Panc1 (cell line): ENCODE data around the gene WDFY2. TPM values are rescaled to one million over a fixed set of nuclear protein-coding genes. Genes with fewer than 3 reads are reported as not detected.
A peak's percentile ranks its signal among the peaks of the same experiment; 100 is the strongest.

ENCODE experiments used
- ATAC-seq: fragments of 200-7000 bp; cut with Tn5 transposase; 2 replicates; pipeline ENCODE4 v1.9.1; 2020; ENCODE audit warnings: mild to moderate bottlenecking, moderate library complexity
- BruUV-seq: library from RNA; stranded (reverse); fragments of 400-500 nt; replicated peaks from 2 replicates; lab custom pipeline; 2021; lab: Mats Ljungman, UMichigan
- CTCF ChIA-PET: fragments of 300-600 bp; sonication (Branson Sonifier 250); formaldehyde crosslinking; loops from one replicate; lab custom pipeline; 2022; ENCODE audit warnings: antibody characterized with exemption; lab: Charles Lee
- POLR2A ChIA-PET: fragments of 300-600 bp; sonication (Branson Sonifier 250); formaldehyde crosslinking; loops from one replicate; lab custom pipeline; 2022; ENCODE audit warnings: antibody characterized with exemption; lab: Charles Lee
- DNase-seq: peaks from one replicate; pipeline ENCODE4 v3.0.0-alpha.2; 2010; ENCODE audit warnings: low read depth, low spot score
- H3K27ac ChIP-seq: 2 replicates; pipeline ENCODE4 v1.5.1; 2011; ENCODE audit warnings: mild to moderate bottlenecking, low read length, inconsistent platforms
- H3K27me3 ChIP-seq: fragments of 200-500 bp; sonication (Bioruptor generic); 2 replicates; pipeline ENCODE4 v1.6.0; 2014; ENCODE audit warnings: low read length, inconsistent platforms; ENCODE audit not compliant: control insufficient read depth, insufficient read depth
- H3K36me3 ChIP-seq: fragments of 200-500 bp; sonication (Bioruptor generic); 2 replicates; pipeline ENCODE4 v1.5.1; 2014; ENCODE audit warnings: inconsistent platforms, mild to moderate bottlenecking, low read length, moderate library complexity; ENCODE audit not compliant: control insufficient read depth, insufficient read depth
- H3K4me1 ChIP-seq: 2 replicates; pipeline ENCODE4 v1.5.1; 2011; ENCODE audit warnings: inconsistent platforms, mild to moderate bottlenecking, low read length, moderate library complexity; ENCODE audit not compliant: control insufficient read depth, insufficient read depth
- H3K4me3 ChIP-seq, 2 experiments: 2 replicates each; pipeline ENCODE4 v1.5.1; 2011 to 2012; ENCODE audit warnings: low read depth in 2 of 2, low read length in 2 of 2, mild to moderate bottlenecking in 2 of 2, inconsistent platforms in 1 of 2, moderate library complexity in 1 of 2
- H3K9me3 ChIP-seq: fragments of 200-500 bp; sonication (Bioruptor generic); 2 replicates; pipeline ENCODE4 v1.5.1; 2014; ENCODE audit warnings: low read depth, mild to moderate bottlenecking, inconsistent platforms, low read length, moderate library complexity; ENCODE audit not compliant: control insufficient read depth, insufficient read depth
- CTCF ChIP-seq: fragments of 450-650 bp; IDR thresholded peaks from 2 replicates; pipeline ENCODE4 v1.5.1; 2017; ENCODE audit warnings: mild to moderate bottlenecking
- POLR2AphosphoS5 ChIP-seq: IDR thresholded peaks from 2 replicates; pipeline ENCODE4 v1.6.1; 2012; ENCODE audit warnings: mild to moderate bottlenecking, low read depth, low read length, moderate library complexity
- SIN3A ChIP-seq: IDR thresholded peaks from 2 replicates; pipeline ENCODE4 v1.6.1; 2012; ENCODE audit warnings: low read depth, mild to moderate bottlenecking, low read length, moderate library complexity, borderline replicate concordance; ENCODE audit not compliant: insufficient read depth
- TCF7L2 ChIP-seq: IDR thresholded peaks from 2 replicates; pipeline ENCODE4 v1.6.1; 2011; ENCODE audit warnings: mild to moderate bottlenecking, low read depth, low read length, inconsistent platforms
- in situ Hi-C: cut with HindIII; loops from 2 replicates; pipeline ENCODE4 v1.10.0; 2016; ENCODE audit warnings: low sequenced_read_pairs, low pct_unique_long_range_greater_than_20kb
- intact Hi-C: fragments of 100-400 bp; cut with micrococcal nuclease; formaldehyde crosslinking; loops from one replicate; pipeline ENCODE4 v1.10.0; 2022; ENCODE audit not compliant: unreplicated experiment
- total RNA-seq: library from RNA; stranded (reverse); gene quantifications from one replicate; pipeline ENCODE4 v1.2.1, GENCODE V29; 2021; ENCODE audit not compliant: unreplicated experiment
- TF ChIP-seq, protein P1 (sequence below), 2 experiments: IDR thresholded peaks; 2 replicates each; pipeline ENCODE4 v1.6.1; 2011 to 2012; ENCODE audit warnings: low read depth in 2 of 2, control low read depth in 1 of 2, low read length in 1 of 2, mild to moderate bottlenecking in 1 of 2, moderate library complexity in 1 of 2; ENCODE audit not compliant: insufficient read depth in 1 of 2

The WDFY2 gene
- total RNA-seq, 1 experiment from 2014 or later: 7.8 TPM

DNA sequence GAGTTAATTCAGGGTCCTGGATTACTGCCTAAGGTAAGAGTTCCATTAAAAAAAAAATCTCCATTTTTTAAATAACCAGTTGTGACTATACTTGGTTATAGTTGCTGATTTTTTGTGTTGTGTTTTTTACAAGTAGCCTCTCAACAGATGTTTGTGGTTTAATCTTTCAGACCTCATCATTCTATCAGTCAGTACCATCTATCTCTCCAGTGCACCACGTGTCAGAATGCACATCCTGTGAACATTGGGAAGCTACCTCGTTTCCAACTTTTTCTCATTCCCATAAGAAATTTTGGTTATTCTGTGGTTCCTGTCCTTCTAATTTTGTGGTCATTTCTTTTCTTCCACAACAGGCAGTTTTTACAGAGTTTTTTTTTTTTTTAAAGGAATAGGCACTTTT lies 39.2 kb downstream of the WDFY2 start:
- no peak for ATAC-seq

GRCh38 chr13:51624207-51624606 lies 39.9 kb downstream of the WDFY2 start:
- no TSS peak for BruUV-seq
- POLR2A ChIA-PET: no interaction called here
- intact Hi-C loops: no loop called here
- H3K36me3 ChIP-seq: no peaks in the 10 kb centered on the region
- no peak for ATAC-seq
- no peak overlapping the region for H3K4me3 ChIP-seq
- peaks cover 4% of the 10 kb centered on the region; the same call in 1 of the 2 replicates for H3K4me1 ChIP-seq
- CTCF ChIA-PET: interaction anchor here (0.5 to 0.7 kb wide), 2 partner anchors 197 to 572 kb away, joined by 3 to 7 read pairs; no protein-coding TSS in a partner anchor
- DNase-seq: no peak
- 0 out of 2 replicates have a peak overlapping the region, but pooled peaks have one; percentile 6 for H3K27ac ChIP-seq
- TF ChIP-seq SIN3A (no peak), POLR2AphosphoS5 (no peak), TCF7L2 (no peak), CTCF (no peak)
- TF ChIP-seq, protein P1, sequence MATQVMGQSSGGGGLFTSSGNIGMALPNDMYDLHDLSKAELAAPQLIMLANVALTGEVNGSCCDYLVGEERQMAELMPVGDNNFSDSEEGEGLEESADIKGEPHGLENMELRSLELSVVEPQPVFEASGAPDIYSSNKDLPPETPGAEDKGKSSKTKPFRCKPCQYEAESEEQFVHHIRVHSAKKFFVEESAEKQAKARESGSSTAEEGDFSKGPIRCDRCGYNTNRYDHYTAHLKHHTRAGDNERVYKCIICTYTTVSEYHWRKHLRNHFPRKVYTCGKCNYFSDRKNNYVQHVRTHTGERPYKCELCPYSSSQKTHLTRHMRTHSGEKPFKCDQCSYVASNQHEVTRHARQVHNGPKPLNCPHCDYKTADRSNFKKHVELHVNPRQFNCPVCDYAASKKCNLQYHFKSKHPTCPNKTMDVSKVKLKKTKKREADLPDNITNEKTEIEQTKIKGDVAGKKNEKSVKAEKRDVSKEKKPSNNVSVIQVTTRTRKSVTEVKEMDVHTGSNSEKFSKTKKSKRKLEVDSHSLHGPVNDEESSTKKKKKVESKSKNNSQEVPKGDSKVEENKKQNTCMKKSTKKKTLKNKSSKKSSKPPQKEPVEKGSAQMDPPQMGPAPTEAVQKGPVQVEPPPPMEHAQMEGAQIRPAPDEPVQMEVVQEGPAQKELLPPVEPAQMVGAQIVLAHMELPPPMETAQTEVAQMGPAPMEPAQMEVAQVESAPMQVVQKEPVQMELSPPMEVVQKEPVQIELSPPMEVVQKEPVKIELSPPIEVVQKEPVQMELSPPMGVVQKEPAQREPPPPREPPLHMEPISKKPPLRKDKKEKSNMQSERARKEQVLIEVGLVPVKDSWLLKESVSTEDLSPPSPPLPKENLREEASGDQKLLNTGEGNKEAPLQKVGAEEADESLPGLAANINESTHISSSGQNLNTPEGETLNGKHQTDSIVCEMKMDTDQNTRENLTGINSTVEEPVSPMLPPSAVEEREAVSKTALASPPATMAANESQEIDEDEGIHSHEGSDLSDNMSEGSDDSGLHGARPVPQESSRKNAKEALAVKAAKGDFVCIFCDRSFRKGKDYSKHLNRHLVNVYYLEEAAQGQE (IDR thresholded peaks at IDR 0.05; ENCODE audit: insufficient read depth in 1 of 2, low read depth in 2 of 2, low read length in 1 of 2): no peak
- H3K9me3 ChIP-seq: no peaks in the 10 kb centered on the region
- in situ Hi-C loops: no loop called here
- no peaks in the 10 kb centered on the region for H3K27me3 ChIP-seq

More for the DNA sequence above, 39.2 kb downstream of the WDFY2 start:
- TF ChIP-seq TCF7L2 (no peak), POLR2AphosphoS5 (no peak), SIN3A (no peak)
- Histone ChIP-seq H3K27ac (no peak overlapping the region), H3K4me1 (peaks cover 4% of the 10 kb centered on the region), H3K4me3 (no peak overlapping the region), H3K27me3 (no peaks in the 10 kb centered on the region), H3K36me3 (no peaks in the 10 kb centered on the region), H3K9me3 (no peaks in the 10 kb centered on the region)
- DNase-seq: no peak
- intact Hi-C loops (no loop called here), in situ Hi-C loops (no loop called here)
- ChIA-PET CTCF (interaction anchor here (0.7 kb wide), 1 partner anchor 198 kb away, joined by 7 read pairs; no protein-coding TSS in a partner anchor), POLR2A (no interaction called here)
- BruUV-seq: no TSS peak

DNA sequence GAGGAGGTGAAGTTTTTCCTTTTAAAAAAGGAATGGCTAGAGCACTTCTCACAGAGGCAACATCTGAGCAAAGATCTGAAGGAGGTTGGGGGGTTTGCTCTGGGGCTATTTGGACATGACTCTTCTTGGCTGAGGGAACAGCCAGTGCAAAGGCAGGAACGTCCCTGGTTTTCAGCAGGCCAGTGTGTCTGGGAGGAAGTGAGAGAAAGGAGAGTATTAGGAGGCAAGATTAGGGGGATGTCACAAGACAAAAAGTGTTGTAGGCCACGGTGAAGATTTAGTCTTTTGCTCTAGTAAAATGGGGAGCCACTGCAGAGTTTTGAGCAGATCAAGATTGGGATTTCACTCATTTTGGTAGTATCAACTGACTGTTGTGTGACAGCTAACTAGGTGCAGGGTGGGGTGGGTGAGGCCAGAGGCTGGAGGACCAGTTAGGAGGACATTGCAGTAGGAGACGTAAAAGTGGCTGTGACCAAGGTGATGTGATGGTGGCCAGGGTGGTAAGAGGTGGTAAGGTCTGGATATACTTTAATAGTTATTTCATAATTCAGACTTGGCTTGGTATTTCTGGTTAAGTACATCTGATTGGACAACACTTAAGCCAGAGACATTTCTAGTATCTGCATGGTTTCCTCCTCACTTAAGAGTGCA lies 40.6 kb downstream of the WDFY2 start:
- Histone ChIP-seq H3K4me1 (peaks cover 4% of the 10 kb centered on the region; the same call in 1 of the 2 replicates), H3K27me3 (no peaks in the 10 kb centered on the region), H3K4me3 (no peak overlapping the region), H3K27ac (0 out of 2 replicates have a peak overlapping the region, but pooled peaks have one; percentile 6), H3K36me3 (no peaks in the 10 kb centered on the region), H3K9me3 (no peaks in the 10 kb centered on the region)
- ATAC-seq (no peak), DNase-seq (no peak)
- CTCF ChIA-PET: no interaction called here
- BruUV-seq: no TSS peak
- POLR2A ChIA-PET: no interaction called here
- intact Hi-C loops: no loop called here
- TF ChIP-seq POLR2AphosphoS5 (no peak), SIN3A (no peak), CTCF (no peak), TCF7L2 (no peak)
- TF ChIP-seq, protein P1 (IDR thresholded peaks at IDR 0.05; ENCODE audit: insufficient read depth in 1 of 2, low read depth in 2 of 2, low read length in 1 of 2): no peak
- in situ Hi-C loops: no loop called here
